ENCODE measurements around the gene SGCD. TPM values are rescaled to one million over a fixed set of nuclear protein-coding genes. Genes with fewer than 3 reads are reported as not detected.
A peak's percentile ranks its signal among the peaks of the same experiment; 100 is the strongest.

The SGCD gene
- total RNA-seq, 4 donors from 2014 or later = 0.53 to 2.3 (median 1.2) TPM

DNA sequence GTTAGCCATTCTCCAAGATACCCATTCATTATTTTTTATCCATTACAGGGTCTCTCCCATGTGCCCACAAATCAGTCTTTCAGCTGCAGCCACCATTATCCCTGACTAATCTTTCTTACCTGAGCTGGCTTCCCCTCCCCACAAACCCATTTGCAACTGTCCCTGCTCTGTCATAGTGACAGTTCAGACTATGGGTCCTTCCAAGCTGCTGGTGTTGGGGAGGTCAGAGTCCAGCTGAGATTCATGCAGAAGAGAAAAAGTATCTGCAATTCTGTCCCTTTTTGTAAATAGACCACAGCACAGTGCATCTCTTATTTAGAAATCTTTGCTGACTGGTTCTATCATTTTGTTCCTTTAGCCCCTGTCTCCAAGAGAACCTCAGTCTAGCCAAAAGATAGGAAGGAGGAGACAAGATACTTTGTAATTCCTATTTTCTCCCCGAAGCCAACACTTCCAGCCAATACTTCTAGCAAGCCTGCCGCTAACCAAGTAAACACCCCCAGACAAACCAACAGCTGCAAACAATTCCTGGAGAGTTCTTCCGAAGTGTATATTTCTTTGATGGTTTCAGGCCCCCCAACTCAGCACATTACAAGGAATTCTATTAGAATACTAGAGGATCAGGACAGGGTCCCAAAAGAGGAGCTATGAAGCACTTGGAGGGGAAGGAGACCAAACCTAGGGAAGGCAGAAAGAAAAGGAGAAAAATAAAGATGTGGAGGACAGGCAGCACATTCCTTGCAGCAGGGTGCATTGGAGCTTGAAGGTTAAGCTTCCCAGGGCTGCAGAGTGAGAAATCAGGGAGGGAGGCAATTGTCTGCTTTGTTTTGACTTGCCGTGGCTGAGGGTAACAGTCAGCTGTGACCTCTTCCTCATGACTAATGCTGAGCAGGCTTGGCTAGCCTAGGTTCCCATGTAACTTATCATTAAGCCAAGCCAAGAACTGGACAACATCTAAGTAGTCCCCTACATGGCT lies 148.5 kb downstream of the SGCD start:
- H3K4me3 ChIP-seq (ENCODE audit: low read depth, poor library complexity, severe bottlenecking) = no peak overlapping the region
- TF ChIP-seq POLR2A (IDR thresholded peaks at IDR 0.05) (no peak), CTCF (IDR thresholded peaks at IDR 0.05) (no peak)
- 31 to 34% methylated on average over 4 of the region's 4 CpGs for WGBS, 2 donors
- intact Hi-C loops (cut with DNase I; ENCODE audit: low total_unique reads) = no loop called here
- DNase-seq (ENCODE audit: low spot score in 2 of 2) = peak in 1 of 2 donors; percentile 25

DNA sequence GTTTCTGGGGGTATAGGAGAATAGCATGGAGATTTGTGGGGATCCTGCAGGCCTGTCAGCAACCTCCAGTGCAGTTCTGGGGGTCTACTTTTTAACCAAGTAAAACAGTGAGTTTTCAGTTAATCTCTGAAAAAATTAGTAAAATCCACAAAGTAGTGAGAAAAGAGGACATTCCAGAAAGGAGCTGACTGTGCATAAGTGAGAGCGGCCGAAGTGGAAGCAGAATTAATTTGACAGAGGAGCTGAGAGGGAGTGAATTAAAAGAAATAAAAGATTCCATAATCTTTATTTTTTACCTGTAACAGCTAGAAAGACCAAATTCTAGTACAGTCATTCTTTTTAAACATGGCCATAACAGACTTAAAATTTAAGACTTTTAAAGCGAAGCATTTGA lies 149.2 kb downstream of the SGCD start:
- WGBS, 2 donors = 66 to 74% methylated on average over 3 of the region's 3 CpGs
- no peak for DNase-seq (ENCODE audit: low spot score in 2 of 2)
- no peak overlapping the region for H3K4me3 ChIP-seq (ENCODE audit: low read depth, poor library complexity, severe bottlenecking)
- TF ChIP-seq CTCF (IDR thresholded peaks at IDR 0.05) (no peak), POLR2A (IDR thresholded peaks at IDR 0.05) (no peak)
- intact Hi-C loops (cut with DNase I; ENCODE audit: low total_unique reads) = no loop called here

GRCh38 chr5:156476678-156477077 lies 149.7 kb downstream of the SGCD start:
- WGBS, 2 donors = 82 to 85% methylated on average over 2 of the region's 2 CpGs
- TF ChIP-seq CTCF (IDR thresholded peaks at IDR 0.05) (no peak), POLR2A (IDR thresholded peaks at IDR 0.05) (no peak)
- no peak for DNase-seq (ENCODE audit: low spot score in 2 of 2)
- H3K4me3 ChIP-seq (ENCODE audit: low read depth, poor library complexity, severe bottlenecking) = no peak overlapping the region
- intact Hi-C loops (cut with DNase I; ENCODE audit: low total_unique reads) = no loop called here

DNA sequence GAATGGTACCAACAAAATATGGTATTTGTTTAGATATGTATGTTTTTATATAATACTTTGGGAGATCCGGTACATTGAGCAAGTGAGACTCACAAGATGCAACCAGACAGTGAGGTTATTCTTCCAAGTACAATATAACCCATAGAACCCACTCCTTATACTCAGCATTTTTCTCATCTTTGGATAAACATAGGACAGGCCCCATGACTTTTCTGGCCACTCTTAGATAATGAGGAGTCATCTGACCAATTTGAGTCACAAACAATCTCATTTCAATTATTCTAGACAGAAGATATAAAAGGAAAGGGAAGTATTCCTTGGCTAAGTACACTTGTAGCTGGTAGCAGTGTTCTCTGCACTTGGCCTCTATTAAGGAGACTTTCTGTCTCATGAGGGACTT lies 150.2 kb downstream of the SGCD start:
- no peak for DNase-seq (ENCODE audit: low spot score in 2 of 2)
- 74 to 84% methylated on average over 1 of the region's 1 CpG for WGBS, 2 donors
- TF ChIP-seq CTCF (IDR thresholded peaks at IDR 0.05) (no peak), POLR2A (IDR thresholded peaks at IDR 0.05) (no peak)
- intact Hi-C loops (cut with DNase I; ENCODE audit: low total_unique reads) = no loop called here
- H3K4me3 ChIP-seq (ENCODE audit: low read depth, poor library complexity, severe bottlenecking) = no peak overlapping the region

DNA sequence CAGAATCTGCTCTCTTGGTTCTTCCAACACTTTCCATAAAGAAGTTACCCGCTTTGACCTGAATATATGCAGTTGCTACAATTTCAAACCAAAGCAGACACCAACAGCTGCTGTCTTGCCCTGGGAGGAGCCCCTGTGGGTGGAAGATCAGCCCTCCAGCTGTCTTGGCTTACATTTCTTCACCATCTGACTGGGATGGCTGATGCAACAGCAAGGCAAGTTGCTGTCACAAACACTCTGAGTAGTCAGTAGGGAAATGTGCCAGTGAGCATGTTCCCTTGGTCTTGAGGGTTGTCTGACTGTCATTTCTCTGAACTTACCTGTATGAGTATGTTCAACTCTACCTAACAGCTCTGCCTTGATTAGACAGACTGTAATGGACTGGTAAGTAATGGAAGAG lies 152.9 kb downstream of the SGCD start:
- TF ChIP-seq CTCF (IDR thresholded peaks at IDR 0.05) (no peak), POLR2A (IDR thresholded peaks at IDR 0.05) (no peak)
- no peak overlapping the region for H3K4me3 ChIP-seq (ENCODE audit: low read depth, poor library complexity, severe bottlenecking)
- intact Hi-C loops (cut with DNase I; ENCODE audit: low total_unique reads) = no loop called here
- WGBS, 2 donors = 74 to 100% methylated on average over 1 of the region's 1 CpG
- DNase-seq (ENCODE audit: low spot score in 2 of 2) = peak in 1 of 2 donors; percentile 40
